Loucy (cell line): Measurements from ENCODE around the gene EPS8L3.
A peak's percentile ranks its signal among the peaks of the same experiment; 100 is the strongest.

Experiments
- H2AFZ ChIP-seq: fragments of 200-600 bp; sonication (generic); 2 replicates; pipeline ENCODE4 v1.6.0; 2016; ENCODE audit warnings: antibody characterized with exemption, mild to moderate bottlenecking, low read length, moderate library complexity
- H3F3A ChIP-seq: fragments of 200-600 bp; 2 replicates; pipeline ENCODE4 v1.6.0; 2016; ENCODE audit warnings: antibody characterized with exemption, low read depth, mild to moderate bottlenecking
- H3K27me3 ChIP-seq: fragments of 200-600 bp; sonication (generic); 2 replicates; pipeline ENCODE4 v1.6.1; 2014; ENCODE audit warnings: low read length, mild to moderate bottlenecking; ENCODE audit not compliant: insufficient read depth, poor library complexity, severe bottlenecking
- H3K36me3 ChIP-seq: fragments of 200-600 bp; sonication (generic); 2 replicates; pipeline ENCODE4 v1.6.1; 2016; ENCODE audit warnings: low read length; ENCODE audit not compliant: insufficient read depth
- H3K4me1 ChIP-seq: fragments of 200-600 bp; sonication (generic); 2 replicates; pipeline ENCODE4 v1.5.1; 2014; ENCODE audit warnings: low read length, mild to moderate bottlenecking; ENCODE audit not compliant: insufficient read depth, poor library complexity, severe bottlenecking
- H3K4me2 ChIP-seq: fragments of 200-600 bp; sonication (generic); 2 replicates; pipeline ENCODE4 v1.6.0; 2014; ENCODE audit warnings: antibody characterized with exemption, low read length, low read depth, mild to moderate bottlenecking; ENCODE audit not compliant: poor library complexity, severe bottlenecking
- H3K4me3 ChIP-seq: fragments of 200-600 bp; sonication (generic); 2 replicates; pipeline ENCODE4 v1.5.1; 2014; ENCODE audit warnings: low read length, mild to moderate bottlenecking, mixed read lengths; ENCODE audit not compliant: poor library complexity, severe bottlenecking
- H3K79me2 ChIP-seq: fragments of 200-600 bp; sonication (generic); 2 replicates; pipeline ENCODE4 v1.6.1; 2014; ENCODE audit warnings: low read length; ENCODE audit not compliant: insufficient read depth
- H3K9ac ChIP-seq: fragments of 200-600 bp; sonication (generic); 2 replicates; pipeline ENCODE4 v1.6.0; 2014; ENCODE audit warnings: mild to moderate bottlenecking, low read depth, low read length, moderate library complexity; ENCODE audit not compliant: poor library complexity, severe bottlenecking
- H3K9me2 ChIP-seq: fragments of 200-600 bp; sonication (generic); replicated peaks from 2 replicates; pipeline ENCODE4 v1.6.1; 2016; ENCODE audit warnings: low read depth, low read length, mixed read lengths
- H3K9me3 ChIP-seq: fragments of 200-600 bp; sonication (generic); 2 replicates; pipeline ENCODE4 v1.6.1; 2014; ENCODE audit warnings: mild to moderate bottlenecking, antibody characterized with exemption, low read length, low read depth; ENCODE audit not compliant: insufficient read depth
- H4K20me1 ChIP-seq: fragments of 200-600 bp; sonication (generic); 2 replicates; pipeline ENCODE4 v1.6.0; 2014; ENCODE audit warnings: antibody characterized with exemption, low read length, mild to moderate bottlenecking; ENCODE audit not compliant: insufficient read depth, poor library complexity, severe bottlenecking
- EZH2phosphoT487 ChIP-seq: fragments of 200-600 bp; IDR thresholded peaks from 2 replicates; pipeline ENCODE4 v1.6.1; 2018; ENCODE audit warnings: antibody characterized with exemption, mild to moderate bottlenecking, moderate library complexity, borderline replicate concordance
- TF ChIP-seq, protein P1 (sequence below): fragments of 200-600 bp; sonication (generic); conservative IDR thresholded peaks from 2 replicates; pipeline ENCODE4 v1.5.1; 2014; ENCODE audit warnings: mild to moderate bottlenecking, antibody characterized with exemption, low read length

The EPS8L3 gene

GRCh38 chr1:109794319-109795132, 30.8 kb upstream of the EPS8L3 start:
- H3K9me2 ChIP-seq = no peaks in the 10 kb centered on the region
- H3K4me3 ChIP-seq = peak overlapping the region; percentile 72
- peaks cover 30% of the 10 kb centered on the region for H3F3A ChIP-seq
- H2AFZ ChIP-seq = no peak overlapping the region
- peak overlapping the region; percentile 92 for H3K9ac ChIP-seq
- H3K9me3 ChIP-seq = no peaks in the 10 kb centered on the region
- TF ChIP-seq, protein P1, sequence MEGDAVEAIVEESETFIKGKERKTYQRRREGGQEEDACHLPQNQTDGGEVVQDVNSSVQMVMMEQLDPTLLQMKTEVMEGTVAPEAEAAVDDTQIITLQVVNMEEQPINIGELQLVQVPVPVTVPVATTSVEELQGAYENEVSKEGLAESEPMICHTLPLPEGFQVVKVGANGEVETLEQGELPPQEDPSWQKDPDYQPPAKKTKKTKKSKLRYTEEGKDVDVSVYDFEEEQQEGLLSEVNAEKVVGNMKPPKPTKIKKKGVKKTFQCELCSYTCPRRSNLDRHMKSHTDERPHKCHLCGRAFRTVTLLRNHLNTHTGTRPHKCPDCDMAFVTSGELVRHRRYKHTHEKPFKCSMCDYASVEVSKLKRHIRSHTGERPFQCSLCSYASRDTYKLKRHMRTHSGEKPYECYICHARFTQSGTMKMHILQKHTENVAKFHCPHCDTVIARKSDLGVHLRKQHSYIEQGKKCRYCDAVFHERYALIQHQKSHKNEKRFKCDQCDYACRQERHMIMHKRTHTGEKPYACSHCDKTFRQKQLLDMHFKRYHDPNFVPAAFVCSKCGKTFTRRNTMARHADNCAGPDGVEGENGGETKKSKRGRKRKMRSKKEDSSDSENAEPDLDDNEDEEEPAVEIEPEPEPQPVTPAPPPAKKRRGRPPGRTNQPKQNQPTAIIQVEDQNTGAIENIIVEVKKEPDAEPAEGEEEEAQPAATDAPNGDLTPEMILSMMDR = no peak
- no peak for TF ChIP-seq EZH2phosphoT487
- no peaks in the 10 kb centered on the region for H4K20me1 ChIP-seq
- peaks cover 88% of the 10 kb centered on the region for H3K4me1 ChIP-seq
- peak overlapping the region; percentile 77 for H3K4me2 ChIP-seq
- peaks cover 27% of the 10 kb centered on the region for H3K79me2 ChIP-seq
- no peaks in the 10 kb centered on the region for H3K36me3 ChIP-seq
- no peaks in the 10 kb centered on the region for H3K27me3 ChIP-seq

- no peaks in the 10 kb centered on the region for H3K9me2 ChIP-seq
- H3K27me3 ChIP-seq = no peaks in the 10 kb centered on the region
- peaks cover 30% of the 10 kb centered on the region for H3F3A ChIP-seq
- H3K4me3 ChIP-seq = peak overlapping the region; percentile 72
- H3K9me3 ChIP-seq = no peaks in the 10 kb centered on the region
- H3K9ac ChIP-seq = peak overlapping the region; percentile 92
- no peaks in the 10 kb centered on the region for H4K20me1 ChIP-seq
- H3K4me2 ChIP-seq = peak overlapping the region; percentile 77
- H3K36me3 ChIP-seq = no peaks in the 10 kb centered on the region
- H3K79me2 ChIP-seq = peaks cover 27% of the 10 kb centered on the region
- H2AFZ ChIP-seq = no peak overlapping the region
- TF ChIP-seq EZH2phosphoT487 = no peak
- TF ChIP-seq, protein P1 = peak; percentile 32
- peaks cover 92% of the 10 kb centered on the region for H3K4me1 ChIP-seq
Measured at GRCh38 chr1:109793486-109794318, 30.0 kb upstream of the EPS8L3 start.

DNA sequence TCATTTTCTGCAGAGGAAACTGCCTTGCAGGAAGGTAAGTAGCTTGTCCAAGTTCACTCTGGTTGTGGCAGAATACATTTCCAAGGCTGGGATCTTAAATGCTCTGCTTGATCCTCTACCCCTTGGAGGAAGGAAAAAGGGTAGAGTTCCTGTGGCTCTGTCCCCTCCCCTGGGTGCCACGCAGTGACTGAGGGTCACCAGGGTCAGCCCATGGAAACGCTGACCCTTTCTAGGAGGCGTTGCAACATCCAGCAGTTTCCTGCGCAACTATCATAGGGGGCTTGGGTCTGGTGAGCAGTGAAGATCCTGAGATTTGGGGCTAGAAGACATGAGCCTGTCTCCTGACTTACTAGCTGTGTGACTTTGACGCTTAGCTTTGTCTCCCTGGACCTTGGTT, 29.4 kb upstream of the EPS8L3 start:
- peaks cover 27% of the 10 kb centered on the region for H3K79me2 ChIP-seq
- TF ChIP-seq EZH2phosphoT487 = no peak
- no peak overlapping the region for H2AFZ ChIP-seq
- H3K4me1 ChIP-seq = peaks cover 93% of the 10 kb centered on the region
- H4K20me1 ChIP-seq = no peaks in the 10 kb centered on the region
- H3K36me3 ChIP-seq = no peaks in the 10 kb centered on the region
- H3K4me2 ChIP-seq = peak overlapping the region; percentile 77
- H3K9me3 ChIP-seq = no peaks in the 10 kb centered on the region
- H3F3A ChIP-seq = peaks cover 30% of the 10 kb centered on the region
- H3K9ac ChIP-seq = peak overlapping the region; percentile 92
- no peaks in the 10 kb centered on the region for H3K27me3 ChIP-seq
- H3K4me3 ChIP-seq = peak overlapping the region; percentile 72
- no peaks in the 10 kb centered on the region for H3K9me2 ChIP-seq
